GM23338 (cell line): ENCODE data around the gene POPDC3.

Experiments used
- CREB1 ChIP-seq: fragments of 250-450 bp; sonication (Bioruptor Pico); IDR thresholded peaks from 2 replicates; pipeline ENCODE4 v1.5.0; 2020; ENCODE audit warnings: low read depth, mild to moderate bottlenecking, moderate library complexity
- EZH2 ChIP-seq: fragments of 200-600 bp; sonication (generic); IDR thresholded peaks from one replicate; pipeline ENCODE4 v1.8.0; 2017; ENCODE audit warnings: antibody characterized with exemption, mild to moderate bottlenecking, low read depth; ENCODE audit not compliant: unreplicated experiment
- JUNB ChIP-seq: IDR thresholded peaks from one replicate; pipeline ENCODE4 v1.6.1; 2016; ENCODE audit warnings: antibody characterized with exemption; ENCODE audit not compliant: unreplicated experiment
- POLR2AphosphoS5 ChIP-seq: IDR thresholded peaks from 2 replicates; pipeline ENCODE4 v1.6.1; 2016; ENCODE audit warnings: antibody characterized with exemption, low read depth
- REST ChIP-seq: IDR thresholded peaks from one replicate; pipeline ENCODE4 v1.6.1; 2018; ENCODE audit warnings: antibody characterized with exemption; ENCODE audit not compliant: unreplicated experiment
- ZNF331 ChIP-seq: fragments of 250-450 bp; sonication (Bioruptor Pico); IDR thresholded peaks from 2 replicates; pipeline ENCODE4 v1.5.0; 2020; ENCODE audit warnings: low read depth, mild to moderate bottlenecking, moderate library complexity
- ZNF462 ChIP-seq: fragments of 250-450 bp; sonication (Bioruptor Pico); IDR thresholded peaks from 2 replicates; pipeline ENCODE4 v1.5.0; 2020; ENCODE audit warnings: mild to moderate bottlenecking, moderate library complexity
- TF ChIP-seq, protein P1 (sequence below), 2 experiments: fragments of 200-600 bp in 1 of 2; sonication (generic) in 1 of 2; conservative IDR thresholded peaks; 2 replicates each; pipeline versions ENCODE4 v1.5.1 to v1.6.1; 2016 to 2017; ENCODE audit warnings: antibody characterized with exemption in 2 of 2, low read depth in 2 of 2, mild to moderate bottlenecking in 2 of 2, moderate library complexity in 1 of 2

DNA sequence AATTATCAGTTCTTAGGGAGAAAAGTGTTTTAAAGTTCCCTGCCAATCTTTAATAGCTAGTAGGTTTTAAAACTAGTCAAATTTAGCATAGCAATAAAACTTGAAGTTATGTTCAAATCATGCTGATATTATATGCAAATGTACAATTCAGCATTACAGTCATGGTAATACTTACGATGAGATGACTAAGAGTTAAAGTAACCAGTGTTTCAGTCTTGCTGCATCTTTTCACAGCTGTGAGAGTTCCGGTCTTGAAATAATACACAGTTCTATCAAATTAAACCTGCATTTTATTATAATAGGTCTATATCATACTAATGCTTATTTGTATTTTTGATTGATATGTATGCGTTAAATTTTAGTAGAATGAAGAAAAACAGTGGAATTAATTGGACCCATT, 26.1 kb downstream of the POPDC3 start:
- TF ChIP-seq POLR2AphosphoS5 = no peak
- TF ChIP-seq EZH2 = no peak
- TF ChIP-seq, protein P1, sequence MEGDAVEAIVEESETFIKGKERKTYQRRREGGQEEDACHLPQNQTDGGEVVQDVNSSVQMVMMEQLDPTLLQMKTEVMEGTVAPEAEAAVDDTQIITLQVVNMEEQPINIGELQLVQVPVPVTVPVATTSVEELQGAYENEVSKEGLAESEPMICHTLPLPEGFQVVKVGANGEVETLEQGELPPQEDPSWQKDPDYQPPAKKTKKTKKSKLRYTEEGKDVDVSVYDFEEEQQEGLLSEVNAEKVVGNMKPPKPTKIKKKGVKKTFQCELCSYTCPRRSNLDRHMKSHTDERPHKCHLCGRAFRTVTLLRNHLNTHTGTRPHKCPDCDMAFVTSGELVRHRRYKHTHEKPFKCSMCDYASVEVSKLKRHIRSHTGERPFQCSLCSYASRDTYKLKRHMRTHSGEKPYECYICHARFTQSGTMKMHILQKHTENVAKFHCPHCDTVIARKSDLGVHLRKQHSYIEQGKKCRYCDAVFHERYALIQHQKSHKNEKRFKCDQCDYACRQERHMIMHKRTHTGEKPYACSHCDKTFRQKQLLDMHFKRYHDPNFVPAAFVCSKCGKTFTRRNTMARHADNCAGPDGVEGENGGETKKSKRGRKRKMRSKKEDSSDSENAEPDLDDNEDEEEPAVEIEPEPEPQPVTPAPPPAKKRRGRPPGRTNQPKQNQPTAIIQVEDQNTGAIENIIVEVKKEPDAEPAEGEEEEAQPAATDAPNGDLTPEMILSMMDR (conservative IDR thresholded peaks at IDR 0.05; ENCODE audit: low read depth in 2 of 2) = no peak
- TF ChIP-seq CREB1 (CRISPR knock-in tag) = no peak
- TF ChIP-seq ZNF331 (CRISPR knock-in tag) = no peak
- no peak for TF ChIP-seq ZNF462 (CRISPR knock-in tag)
- TF ChIP-seq JUNB = no peak
- no peak for TF ChIP-seq REST
